Upper lobe of right lung (tissue), 1 donor: ENCODE results near the gene ATP12A. TPM values are rescaled to one million over a fixed set of nuclear protein-coding genes. Genes with fewer than 3 reads are reported as not detected.

ENCODE experiments used
- ATAC-seq: fragments of 200-7000 bp; cut with Tn5 transposase; one replicate; pipeline ENCODE4 v1.9.1; 2020; ENCODE audit warnings: mild to moderate bottlenecking, moderate library complexity
- DNase-seq: peaks from one replicate; pipeline ENCODE4 v3.0.0-alpha.2; 2020
- H3K27ac ChIP-seq: fragments of 200-600 bp; one replicate; pipeline ENCODE4 v1.8.0; 2022
- H3K27me3 ChIP-seq: fragments of 200-600 bp; one replicate; pipeline ENCODE4 v1.8.0; 2022; ENCODE audit warnings: mild to moderate bottlenecking
- H3K36me3 ChIP-seq: fragments of 200-600 bp; one replicate; pipeline ENCODE4 v1.8.0; 2022
- H3K4me1 ChIP-seq: fragments of 200-600 bp; one replicate; pipeline ENCODE4 v1.8.0; 2022
- H3K4me3 ChIP-seq: fragments of 200-600 bp; one replicate; pipeline ENCODE4 v1.8.0; 2022; ENCODE audit warnings: mild to moderate bottlenecking
- H3K9me3 ChIP-seq: fragments of 200-600 bp; one replicate; pipeline ENCODE4 v1.8.0; 2022
- CTCF ChIP-seq: fragments of 200-600 bp; IDR thresholded peaks from one replicate; pipeline ENCODE4 v1.8.0; 2022; ENCODE audit warnings: antibody characterized with exemption
- intact Hi-C: fragments of 100-400 bp; cut with DNase I; formaldehyde crosslinking; loops from one replicate; pipeline ENCODE4 v1.11.0; 2022
- total RNA-seq: library from RNA; stranded (reverse); fragmentation: NEBNext Ultra II Directional; extraction: Animal tissue kit (Norgen Biotek cat#: 25700); gene quantifications from one replicate; pipeline ENCODE4 v1.2.1, GENCODE V29; 2021
- donor health status: DM: no; HTN: yes; CAD: no; lungs with severe emphysema.

ATP12A gene
- total RNA-seq, 1 donor from 2014 or later, result not detected

GRCh38 chr13:24638096-24638495, 42.1 kb upstream of the ATP12A start:
- ATAC-seq (peak; percentile 32), DNase-seq (no peak)
- no peaks in the 10 kb centered on the region for H3K4me1 ChIP-seq
- no peaks in the 10 kb centered on the region for H3K9me3 ChIP-seq
- H3K4me3 ChIP-seq, result no peak overlapping the region
- no peaks in the 10 kb centered on the region for H3K27me3 ChIP-seq
- H3K27ac ChIP-seq, result no peak overlapping the region
- no peaks in the 10 kb centered on the region for H3K36me3 ChIP-seq
- TF ChIP-seq CTCF, result no peak
- intact Hi-C loops, result no loop called here

GRCh38 chr13:24640752-24641151, 39.5 kb upstream of the ATP12A start:
- no peak overlapping the region for H3K4me3 ChIP-seq
- TF ChIP-seq CTCF, result no peak
- no peak for ATAC-seq

GRCh38 chr13:24642219-24642618, 38.0 kb upstream of the ATP12A start:
- no peak overlapping the region for H3K4me3 ChIP-seq
- H3K27me3 ChIP-seq, result no peaks in the 10 kb centered on the region
- no peaks in the 10 kb centered on the region for H3K9me3 ChIP-seq
- H3K4me1 ChIP-seq, result no peaks in the 10 kb centered on the region
- no peak overlapping the region for H3K27ac ChIP-seq
- no peak for ATAC-seq
- intact Hi-C loops, result no loop called here
- TF ChIP-seq CTCF, result no peak
- no peaks in the 10 kb centered on the region for H3K36me3 ChIP-seq
- DNase-seq, result no peak

More at GRCh38 chr13:24640752-24641151, 39.5 kb upstream of the ATP12A start:
- H3K9me3 ChIP-seq, result no peaks in the 10 kb centered on the region
- no peak overlapping the region for H3K27ac ChIP-seq
- H3K4me1 ChIP-seq, result no peaks in the 10 kb centered on the region
- H3K27me3 ChIP-seq, result no peaks in the 10 kb centered on the region
- intact Hi-C loops, result no loop called here
- no peaks in the 10 kb centered on the region for H3K36me3 ChIP-seq
- no peak for DNase-seq

GRCh38 chr13:24644036-24644435, 36.2 kb upstream of the ATP12A start:
- ATAC-seq, result no peak
- Histone ChIP-seq H3K27me3 (no peaks in the 10 kb centered on the region), H3K27ac (no peak overlapping the region), H3K9me3 (no peaks in the 10 kb centered on the region), H3K4me1 (no peaks in the 10 kb centered on the region), H3K36me3 (no peaks in the 10 kb centered on the region), H3K4me3 (no peak overlapping the region)
- intact Hi-C loops, result no loop called here
- DNase-seq, result no peak
- TF ChIP-seq CTCF, result no peak

GRCh38 chr13:24648271-24648670, 31.9 kb upstream of the ATP12A start:
- no peaks in the 10 kb centered on the region for H3K36me3 ChIP-seq
- no peak for ATAC-seq
- no peaks in the 10 kb centered on the region for H3K4me1 ChIP-seq
- no peaks in the 10 kb centered on the region for H3K9me3 ChIP-seq
- intact Hi-C loops, result no loop called here
- H3K27ac ChIP-seq, result no peak overlapping the region
- H3K4me3 ChIP-seq, result no peak overlapping the region
- no peak for TF ChIP-seq CTCF
- no peak for DNase-seq
- H3K27me3 ChIP-seq, result no peaks in the 10 kb centered on the region

- no peaks in the 10 kb centered on the region for H3K27me3 ChIP-seq
- H3K9me3 ChIP-seq, result no peaks in the 10 kb centered on the region
- no peaks in the 10 kb centered on the region for H3K4me1 ChIP-seq
- no peak for DNase-seq
- intact Hi-C loops, result no loop called here
- no peak for TF ChIP-seq CTCF
- H3K27ac ChIP-seq, result no peak overlapping the region
- ATAC-seq, result no peak
- no peaks in the 10 kb centered on the region for H3K36me3 ChIP-seq
- no peak overlapping the region for H3K4me3 ChIP-seq
Observed at GRCh38 chr13:24648983-24649687, 31.1 kb upstream of the ATP12A start.
